Activated CD8-positive, alpha-beta memory T cell treated with anti-CD3 and anti-CD28 coated beads, Interleukin-2, amount 50 U/mL, for 24 hours (primary cell): Measurements from ENCODE around the gene TSHR.
"Not testable (repeated sequence)": the region's sequence is repeated elsewhere in the genome, so short reads cannot be mapped to it uniquely, and the experiment has no call there.

Source experiments
- DNase-seq: peaks from one replicate; pipeline ENCODE4 v3.0.0-alpha.2; 2020; ENCODE audit errors: extremely low read depth

Gene TSHR

GRCh38 chr14:80951491-80951890, 3.9 kb upstream of the TSHR start:
- no peak for DNase-seq

GRCh38 chr14:80953211-80953610, 2.2 kb upstream of the TSHR start:
- not testable (repeated sequence) for DNase-seq

GRCh38 chr14:80954687-80955299, 628 bp upstream of the TSHR start:
- peak; percentile 39 for DNase-seq

- DNase-seq, result no peak
Measured at GRCh38 chr14:80956102-80956501, 681 bp downstream of the TSHR start.

- DNase-seq, result no peak
Measured at GRCh38 chr14:80956922-80957321, 1.5 kb downstream of the TSHR start.

- no peak for DNase-seq
Measured at GRCh38 chr14:80957613-80958012, 2.2 kb downstream of the TSHR start.

- no peak for DNase-seq
Measured at GRCh38 chr14:80958226-80958625, 2.8 kb downstream of the TSHR start.

- no peak for DNase-seq
Measured at GRCh38 chr14:80958939-80959338, 3.5 kb downstream of the TSHR start.

GRCh38 chr14:80959496-80959895, 4.1 kb downstream of the TSHR start:
- DNase-seq, result no peak

GRCh38 chr14:80965037-80965436, 9.6 kb downstream of the TSHR start:
- DNase-seq, result no peak

- DNase-seq, result no peak
Measured at GRCh38 chr14:80973931-80974641, 18.7 kb downstream of the TSHR start.

GRCh38 chr14:80974679-80975078, 19.3 kb downstream of the TSHR start:
- DNase-seq, result no peak

GRCh38 chr14:80977221-80977620, 21.8 kb downstream of the TSHR start:
- no peak for DNase-seq

- DNase-seq, result no peak
Measured at GRCh38 chr14:80978403-80978802, 23.0 kb downstream of the TSHR start.

GRCh38 chr14:80979951-80980350, 24.5 kb downstream of the TSHR start:
- no peak for DNase-seq

GRCh38 chr14:80981156-80981555, 25.7 kb downstream of the TSHR start:
- no peak for DNase-seq

- no peak for DNase-seq
Measured at GRCh38 chr14:80981673-80982072, 26.3 kb downstream of the TSHR start.

GRCh38 chr14:80982711-80983110, 27.3 kb downstream of the TSHR start:
- no peak for DNase-seq

GRCh38 chr14:80987235-80988032, 32.0 kb downstream of the TSHR start:
- no peak for DNase-seq

- DNase-seq, result no peak
Measured at GRCh38 chr14:80988192-80988591, 32.8 kb downstream of the TSHR start.

- DNase-seq, result no peak
Measured at GRCh38 chr14:80988735-80989429, 33.5 kb downstream of the TSHR start.

GRCh38 chr14:80992580-80992979, 37.2 kb downstream of the TSHR start:
- DNase-seq, result no peak
